Measurements from ENCODE around the gene HDC.

- TF ChIP-seq CTCF (IDR thresholded peaks at IDR 0.05; ENCODE audit: borderline replicate concordance, extremely low read depth, low read length, poor library complexity, severe bottlenecking) (no peak), EZH2 (IDR thresholded peaks at IDR 0.05; ENCODE audit: borderline replicate concordance, low read depth, low read length, severe bottlenecking) (no peak)
Observed at GRCh38 chr15:50295966-50296365, 30.4 kb upstream of the HDC start.
